Measurements from ENCODE around the gene SLC35D2. TPM values are rescaled to one million over a fixed set of nuclear protein-coding genes. Genes with fewer than 3 reads are reported as not detected.
A peak's percentile ranks its signal among the peaks of the same experiment; 100 is the strongest.

SLC35D2 gene
- total RNA-seq (2021) (14.6 to 18.2 TPM (median 17.3 TPM) in 3 replicates), Bru-seq, nascent RNA (percentile 49 among the genes with signal in this experiment)
- long read RNA-seq, experiment 1, transcript SLC35D2-201 (12 exons, 1,626 nt) = major isoform, 16 of 36 reads
- long read RNA-seq, experiment 1, partial matches to known transcripts = 2 of 36 reads
- long read RNA-seq, experiment 1, other reads (novel, unspliced or antisense) = 17 of 36 reads
- long read RNA-seq, experiment 2, transcript SLC35D2-201 (12 exons, 1,626 nt) = major isoform, 7 of 26 reads
- long read RNA-seq, experiment 2, partial matches to known transcripts = 6 of 26 reads
- long read RNA-seq, experiment 2, other reads (novel, unspliced or antisense) = 13 of 26 reads
- long read RNA-seq, experiment 3 = 0 reads

GRCh38 chr9:96383165-96383942 is at the start of gene SLC35D2:
SLC35D2 (minus strand) TSS chr9:96383711; CDS start chr9:96383634, 77 bp downstream.
- Mint-ChIP-seq H3K4me1 (peaks cover 21% of the 10 kb centered on the region), H3K27me3 (ENCODE audit: low read depth) (no peaks in the 10 kb centered on the region; the same call in 1 of the 2 replicates), H3K4me3 (peak within 1 kb of the TSS; percentile 77), H3K36me3 (peaks cover 5% of the 10 kb centered on the region), H3K27ac (peak within 1 kb of the TSS; percentile 47), H3K9me3 (no peaks in the 10 kb centered on the region)
- TF ChIP-seq TCF7 (CRISPR knock-in tag; IDR thresholded peaks at IDR 0.05; ENCODE audit: low read depth) = no peak
- no peak for TF ChIP-seq NFATC4 (CRISPR knock-in tag; IDR thresholded peaks at IDR 0.05)
- TF ChIP-seq, protein P1, sequence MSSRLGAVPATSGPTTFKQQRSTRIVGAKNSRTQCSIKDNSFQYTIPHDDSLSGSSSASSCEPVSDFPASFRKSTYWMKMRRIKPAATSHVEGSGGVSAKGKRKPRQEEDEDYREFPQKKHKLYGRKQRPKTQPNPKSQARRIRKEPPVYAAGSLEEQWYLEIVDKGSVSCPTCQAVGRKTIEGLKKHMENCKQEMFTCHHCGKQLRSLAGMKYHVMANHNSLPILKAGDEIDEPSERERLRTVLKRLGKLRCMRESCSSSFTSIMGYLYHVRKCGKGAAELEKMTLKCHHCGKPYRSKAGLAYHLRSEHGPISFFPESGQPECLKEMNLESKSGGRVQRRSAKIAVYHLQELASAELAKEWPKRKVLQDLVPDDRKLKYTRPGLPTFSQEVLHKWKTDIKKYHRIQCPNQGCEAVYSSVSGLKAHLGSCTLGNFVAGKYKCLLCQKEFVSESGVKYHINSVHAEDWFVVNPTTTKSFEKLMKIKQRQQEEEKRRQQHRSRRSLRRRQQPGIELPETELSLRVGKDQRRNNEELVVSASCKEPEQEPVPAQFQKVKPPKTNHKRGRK (CRISPR knock-in tag; IDR thresholded peaks at IDR 0.05; ENCODE audit: borderline replicate concordance) = no peak
- no peak for TF ChIP-seq FOXJ3 (CRISPR knock-in tag; IDR thresholded peaks at IDR 0.05; ENCODE audit: borderline replicate concordance)
- TF ChIP-seq ZSCAN18 (CRISPR knock-in tag; IDR thresholded peaks at IDR 0.05) = no peak
- no peak for TF ChIP-seq PREB (CRISPR knock-in tag; IDR thresholded peaks at IDR 0.05; ENCODE audit: borderline replicate concordance)
- no peak for TF ChIP-seq E2F1 (CRISPR knock-in tag; IDR thresholded peaks at IDR 0.05)
- TF ChIP-seq NFE2L1 (CRISPR knock-in tag; IDR thresholded peaks at IDR 0.05) = no peak
- TF ChIP-seq OVOL2 (CRISPR knock-in tag; IDR thresholded peaks at IDR 0.05; ENCODE audit: borderline replicate concordance) = no peak
- 0 out of 2 replicates have a peak, but pooled peaks have one; percentile 33 for TF ChIP-seq NR3C1 (CRISPR knock-in tag; conservative IDR thresholded peaks at IDR 0.05; ENCODE audit: low read depth)
- no peak for TF ChIP-seq ZNF263 (CRISPR knock-in tag; IDR thresholded peaks at IDR 0.05; ENCODE audit: low read depth)
- no peak for TF ChIP-seq MXD4 (CRISPR knock-in tag; IDR thresholded peaks at IDR 0.05; ENCODE audit: borderline replicate concordance)
- TF ChIP-seq ZNF121 (CRISPR knock-in tag; IDR thresholded peaks at IDR 0.05) = no peak
- TF ChIP-seq SP1 (CRISPR knock-in tag; conservative IDR thresholded peaks at IDR 0.05) = 0 out of 2 replicates have a peak, but pooled peaks have one; percentile 43
- ATAC-seq (peak; percentile 96), DNase-seq (ENCODE audit: low spot score) (peak; percentile 73)
- POLR2A ChIA-PET = no interaction called here
- CTCF ChIA-PET = interaction anchor here (1.0 to 1.1 kb wide), 2 partner anchors 66 to 283 kb away, joined by 3 read pairs; no protein-coding TSS in a partner anchor

GRCh38 chr9:96430377-96430776 is 46.9 kb upstream of the SLC35D2 start:
- H3K36me3 Mint-ChIP-seq = no peaks in the 10 kb centered on the region
- no peak overlapping the region for H3K4me3 Mint-ChIP-seq
- no peaks in the 10 kb centered on the region for H3K27me3 Mint-ChIP-seq (ENCODE audit: low read depth)
- peaks cover 3% of the 10 kb centered on the region for H3K9me3 Mint-ChIP-seq
- H3K4me1 Mint-ChIP-seq = no peaks in the 10 kb centered on the region
- no peak for DNase-seq (ENCODE audit: low spot score)
- no peak overlapping the region for H3K27ac Mint-ChIP-seq
- no peak for ATAC-seq
- ChIA-PET POLR2A (no interaction called here), CTCF (no interaction called here)
- TF ChIP-seq ZSCAN18 (CRISPR knock-in tag; IDR thresholded peaks at IDR 0.05) (no peak), USF1 (CRISPR knock-in tag; IDR thresholded peaks at IDR 0.05) (no peak), GTF2I (CRISPR knock-in tag; conservative IDR thresholded peaks at IDR 0.05) (no peak), ARID4B (CRISPR knock-in tag; IDR thresholded peaks at IDR 0.05; ENCODE audit: borderline replicate concordance) (no peak), RELA (CRISPR knock-in tag; IDR thresholded peaks at IDR 0.05; ENCODE audit: borderline replicate concordance) (no peak)
- TF ChIP-seq, protein P2, sequence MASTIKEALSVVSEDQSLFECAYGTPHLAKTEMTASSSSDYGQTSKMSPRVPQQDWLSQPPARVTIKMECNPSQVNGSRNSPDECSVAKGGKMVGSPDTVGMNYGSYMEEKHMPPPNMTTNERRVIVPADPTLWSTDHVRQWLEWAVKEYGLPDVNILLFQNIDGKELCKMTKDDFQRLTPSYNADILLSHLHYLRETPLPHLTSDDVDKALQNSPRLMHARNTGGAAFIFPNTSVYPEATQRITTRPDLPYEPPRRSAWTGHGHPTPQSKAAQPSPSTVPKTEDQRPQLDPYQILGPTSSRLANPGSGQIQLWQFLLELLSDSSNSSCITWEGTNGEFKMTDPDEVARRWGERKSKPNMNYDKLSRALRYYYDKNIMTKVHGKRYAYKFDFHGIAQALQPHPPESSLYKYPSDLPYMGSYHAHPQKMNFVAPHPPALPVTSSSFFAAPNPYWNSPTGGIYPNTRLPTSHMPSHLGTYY (CRISPR knock-in tag; IDR thresholded peaks at IDR 0.05) = no peak
